ENCODE results near the gene KY. TPM values are rescaled to one million over a fixed set of nuclear protein-coding genes. Genes with fewer than 3 reads are reported as not detected.

The KY gene
- total RNA-seq, 2 donors from 2014 or later = 0.26 TPM; not detected in 1

DNA sequence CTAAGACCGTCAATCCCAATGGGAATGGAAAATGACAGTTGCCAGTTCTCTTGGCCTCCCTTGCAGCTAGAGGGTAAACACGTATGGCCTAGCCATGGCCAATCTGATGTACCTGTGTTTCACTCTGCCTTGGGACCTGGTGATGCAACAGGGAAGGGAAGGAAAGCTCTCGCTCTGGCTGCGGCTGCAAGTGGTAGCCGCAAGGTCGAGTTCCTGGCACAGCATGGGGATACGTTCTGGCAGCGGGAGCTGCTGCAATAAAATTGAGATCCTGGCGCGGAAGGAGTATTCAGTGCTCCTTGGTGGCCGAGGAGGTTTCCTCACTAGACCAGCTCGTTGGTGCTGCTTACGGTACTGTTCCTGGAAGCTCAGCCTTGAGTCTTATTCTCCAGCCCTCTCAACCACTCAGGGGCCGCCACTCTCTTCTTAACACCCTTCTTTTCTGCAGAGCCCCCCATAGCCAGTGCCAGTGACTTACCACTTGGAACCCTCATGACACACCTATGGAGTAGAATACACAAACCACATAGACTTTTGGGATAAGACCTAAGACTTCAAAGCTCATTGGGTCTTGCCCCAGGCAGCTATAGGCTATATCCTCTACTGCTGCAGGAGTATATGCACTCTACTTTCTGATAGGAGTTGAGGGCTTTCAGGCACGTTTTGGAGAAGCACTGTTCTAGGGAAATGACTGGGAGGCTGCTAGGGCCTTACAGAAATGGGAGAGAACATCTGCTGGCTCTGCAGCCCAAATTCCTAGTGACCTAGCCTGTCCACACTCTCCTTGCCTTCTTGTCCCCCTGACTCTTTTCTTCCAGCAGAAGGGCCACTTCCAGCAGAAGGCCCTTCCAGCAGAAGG lies 2.7 kb downstream of the KY start:
- ATAC-seq = no peak
- 89% methylated on average over 15 of the region's 15 CpGs for WGBS, 2 donors
- no peak overlapping the region for H3K27ac ChIP-seq
- H3K4me3 ChIP-seq = no peak overlapping the region
- H3K27me3 ChIP-seq = no peaks in the 10 kb centered on the region
- H3K36me3 ChIP-seq (replicated peaks in 1 of 2; ENCODE audit: insufficient read depth in 1 of 2, low read depth in 2 of 2) = no peaks in the 10 kb centered on the region
- peaks cover 17% of the 10 kb centered on the region for H3K4me1 ChIP-seq
- TF ChIP-seq POLR2A (IDR thresholded peaks at IDR 0.05) = no peak
- TF ChIP-seq, protein P1, sequence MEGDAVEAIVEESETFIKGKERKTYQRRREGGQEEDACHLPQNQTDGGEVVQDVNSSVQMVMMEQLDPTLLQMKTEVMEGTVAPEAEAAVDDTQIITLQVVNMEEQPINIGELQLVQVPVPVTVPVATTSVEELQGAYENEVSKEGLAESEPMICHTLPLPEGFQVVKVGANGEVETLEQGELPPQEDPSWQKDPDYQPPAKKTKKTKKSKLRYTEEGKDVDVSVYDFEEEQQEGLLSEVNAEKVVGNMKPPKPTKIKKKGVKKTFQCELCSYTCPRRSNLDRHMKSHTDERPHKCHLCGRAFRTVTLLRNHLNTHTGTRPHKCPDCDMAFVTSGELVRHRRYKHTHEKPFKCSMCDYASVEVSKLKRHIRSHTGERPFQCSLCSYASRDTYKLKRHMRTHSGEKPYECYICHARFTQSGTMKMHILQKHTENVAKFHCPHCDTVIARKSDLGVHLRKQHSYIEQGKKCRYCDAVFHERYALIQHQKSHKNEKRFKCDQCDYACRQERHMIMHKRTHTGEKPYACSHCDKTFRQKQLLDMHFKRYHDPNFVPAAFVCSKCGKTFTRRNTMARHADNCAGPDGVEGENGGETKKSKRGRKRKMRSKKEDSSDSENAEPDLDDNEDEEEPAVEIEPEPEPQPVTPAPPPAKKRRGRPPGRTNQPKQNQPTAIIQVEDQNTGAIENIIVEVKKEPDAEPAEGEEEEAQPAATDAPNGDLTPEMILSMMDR (IDR thresholded peaks at IDR 0.05) = no peak
- DNase-seq = no peak
- intact Hi-C loops (cut with DNase I) = no loop called here
- no peaks in the 10 kb centered on the region for H3K9me3 ChIP-seq

GRCh38 chr3:134646086-134646485 lies 4.7 kb downstream of the KY start:
- H3K27ac ChIP-seq = no peak overlapping the region
- DNase-seq (no peak), ATAC-seq (no peak)
- intact Hi-C loops (cut with DNase I) = no loop called here
- no peaks in the 10 kb centered on the region for H3K9me3 ChIP-seq
- H3K36me3 ChIP-seq (replicated peaks in 1 of 2; ENCODE audit: insufficient read depth in 1 of 2, low read depth in 2 of 2) = no peaks in the 10 kb centered on the region
- no peak for TF ChIP-seq POLR2A (IDR thresholded peaks at IDR 0.05)
- TF ChIP-seq, protein P1 (IDR thresholded peaks at IDR 0.05) = no peak
- no peaks in the 10 kb centered on the region for H3K27me3 ChIP-seq
- WGBS, 2 donors = 70 to 83% methylated on average over 1 of the region's 1 CpG
- peaks cover 8% of the 10 kb centered on the region for H3K4me1 ChIP-seq
- no peak overlapping the region for H3K4me3 ChIP-seq

- TF ChIP-seq, protein P1 (IDR thresholded peaks at IDR 0.05) = no peak
- TF ChIP-seq POLR2A (IDR thresholded peaks at IDR 0.05) = no peak
- DNase-seq = no peak
- ATAC-seq = no peak
- H3K27me3 ChIP-seq = no peaks in the 10 kb centered on the region
- no peaks in the 10 kb centered on the region for H3K9me3 ChIP-seq
- peaks cover 2% of the 10 kb centered on the region for H3K4me1 ChIP-seq
- 80 to 81% methylated on average over 5 of the region's 5 CpGs for WGBS, 2 donors
- no peak overlapping the region for H3K27ac ChIP-seq
- no peaks in the 10 kb centered on the region for H3K36me3 ChIP-seq (replicated peaks in 1 of 2; ENCODE audit: insufficient read depth in 1 of 2, low read depth in 2 of 2)
- no peak overlapping the region for H3K4me3 ChIP-seq
- intact Hi-C loops (cut with DNase I) = no loop called here
These were observed 5.3 kb downstream of the KY start for GRCh38 chr3:134645515-134645914.

DNA sequence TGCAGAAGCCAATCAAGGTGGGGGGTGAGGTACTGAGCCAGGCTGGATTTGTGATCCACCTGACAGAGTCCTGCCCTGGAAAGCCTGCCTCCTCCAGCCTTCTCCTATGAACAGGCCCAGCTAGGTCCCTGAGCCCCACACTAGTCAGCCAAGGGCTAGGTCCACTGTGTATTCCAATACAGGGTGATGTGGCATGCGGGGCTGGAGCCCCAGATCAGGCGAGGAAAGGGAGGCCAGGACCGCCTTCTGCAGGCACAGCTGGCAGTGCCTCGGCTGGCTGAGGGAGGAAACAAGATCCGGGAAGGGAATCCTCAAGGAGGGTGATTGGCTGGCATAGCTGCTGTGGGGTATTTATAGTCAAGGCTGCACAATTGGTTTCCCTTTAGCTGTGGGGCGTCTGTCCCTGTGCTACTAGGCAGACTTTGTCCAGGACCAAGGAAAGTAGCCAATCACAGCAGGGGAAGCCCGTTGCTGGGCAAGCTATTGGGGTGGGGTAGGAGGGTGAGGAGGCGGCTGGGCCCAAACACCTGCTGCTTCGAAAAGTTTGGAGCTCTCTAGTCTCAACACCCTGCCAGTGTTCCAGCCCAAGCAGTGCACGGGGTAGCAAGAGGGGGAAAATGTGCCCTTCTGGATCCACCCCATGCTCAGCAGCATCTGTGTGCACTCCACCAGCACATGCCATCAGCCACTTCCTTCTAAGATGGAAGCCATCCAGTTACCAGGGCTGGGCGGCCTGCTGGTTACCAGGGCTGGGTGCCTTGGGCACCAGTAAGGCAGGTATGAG lies 5.9 kb downstream of the KY start:
- no peak overlapping the region for H3K4me3 ChIP-seq
- ATAC-seq = no peak

More for the DNA sequence above, 5.9 kb downstream of the KY start:
- Histone ChIP-seq H3K36me3 (replicated peaks in 1 of 2; ENCODE audit: insufficient read depth in 1 of 2, low read depth in 2 of 2) (no peaks in the 10 kb centered on the region), H3K9me3 (no peaks in the 10 kb centered on the region), H3K27me3 (no peaks in the 10 kb centered on the region), H3K27ac (no peak overlapping the region), H3K4me1 (no peaks in the 10 kb centered on the region)
- DNase-seq = no peak
- WGBS, 2 donors = 70 to 74% methylated on average over 5 to 11 of the region's 11 CpGs
- intact Hi-C loops (cut with DNase I) = no loop called here
- TF ChIP-seq, protein P1 (IDR thresholded peaks at IDR 0.05) = no peak
- no peak for TF ChIP-seq POLR2A (IDR thresholded peaks at IDR 0.05)
